Mucosa of rectum (tissue), 2 donors: ENCODE results near the gene IGFBPL1.
"Not testable (repeated sequence)": the region's sequence is repeated elsewhere in the genome, so short reads cannot be mapped to it uniquely, and the experiment has no call there.

Source experiments
- H3K27ac ChIP-seq, 2 donors: one replicate each; pipeline ENCODE4 v1.7.0; 2013; ENCODE audit warnings: inconsistent platforms in 2 of 2, low read depth in 2 of 2, low read length in 2 of 2
- H3K27me3 ChIP-seq, 2 donors: one replicate each; pipeline ENCODE4 v1.7.0; 2013; ENCODE audit warnings: low read length in 2 of 2; ENCODE audit not compliant: control insufficient read depth in 2 of 2, insufficient read depth in 2 of 2
- H3K36me3 ChIP-seq, 2 donors: one replicate each; pipeline ENCODE4 v1.7.0; 2013; ENCODE audit warnings: low read length in 2 of 2; ENCODE audit not compliant: control insufficient read depth in 2 of 2, insufficient read depth in 2 of 2
- H3K4me1 ChIP-seq, 2 donors: one replicate each; pipeline ENCODE4 v1.7.0; 2013; ENCODE audit warnings: low read length in 2 of 2, mild to moderate bottlenecking in 1 of 2; ENCODE audit not compliant: control insufficient read depth in 2 of 2, insufficient read depth in 2 of 2
- H3K4me3 ChIP-seq, 2 donors: one replicate each; pipeline ENCODE4 v1.7.0; 2013; ENCODE audit warnings: low read length in 2 of 2
- H3K9ac ChIP-seq, 2 donors: one replicate each; pipeline ENCODE4 v1.7.0; 2013; ENCODE audit warnings: low read length in 2 of 2, low read depth in 1 of 2, mild to moderate bottlenecking in 1 of 2
- H3K9me3 ChIP-seq, 2 donors: one replicate each; pipeline ENCODE4 v1.7.0; 2013; ENCODE audit warnings: low read length in 2 of 2; ENCODE audit not compliant: control insufficient read depth in 2 of 2
- donor health status: healthy.
- donor health status: Normal muscosa, but diverticular disease.

The IGFBPL1 gene

DNA sequence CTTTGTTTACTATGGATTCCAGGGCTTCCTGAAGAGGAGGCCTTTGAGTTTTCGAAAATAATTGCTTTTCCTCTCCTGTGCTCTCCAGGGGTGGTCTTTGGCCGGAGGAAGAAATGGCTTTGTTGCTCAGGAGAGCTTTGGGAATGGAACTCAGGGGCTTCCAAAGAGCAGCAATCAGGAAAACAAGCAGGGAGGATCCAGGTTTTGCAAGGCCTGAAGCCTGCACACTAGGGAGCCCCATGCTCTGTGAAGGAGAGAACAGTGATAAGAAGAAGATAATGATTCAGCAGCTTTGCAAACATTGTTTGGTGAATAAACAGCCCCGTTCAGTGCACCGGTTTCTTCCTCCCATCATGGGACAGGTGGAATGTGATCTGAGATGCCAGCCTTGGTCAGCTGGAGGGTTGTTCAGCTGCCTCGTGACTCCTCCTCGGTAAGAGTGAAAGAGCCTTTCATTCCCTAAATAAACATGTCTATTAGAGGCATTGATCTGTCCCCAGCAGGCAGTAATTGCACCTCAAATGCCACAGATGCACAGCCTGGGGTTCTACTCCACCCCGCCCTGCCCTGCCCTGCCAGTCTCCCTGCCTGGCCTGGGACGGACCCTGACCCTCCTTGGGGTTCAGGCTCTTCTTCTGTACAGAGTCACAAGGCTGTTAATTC is 43.3 kb downstream of the IGFBPL1 start:
- H3K27ac ChIP-seq: no peak overlapping the region

GRCh38 chr9:38380230-38380871 is 43.9 kb downstream of the IGFBPL1 start:
- no peak overlapping the region for H3K27ac ChIP-seq
- peaks cover 0 to 3% of the 10 kb centered on the region in 2 donors for H3K4me1 ChIP-seq
- H3K9ac ChIP-seq: no peak overlapping the region
- H3K27me3 ChIP-seq: no peaks in the 10 kb centered on the region
- no peak overlapping the region for H3K4me3 ChIP-seq
- peaks cover 0 to 3% of the 10 kb centered on the region in 2 donors for H3K9me3 ChIP-seq
- H3K36me3 ChIP-seq: no peaks in the 10 kb centered on the region

More for the DNA sequence above, 43.3 kb downstream of the IGFBPL1 start:
- peaks cover 0 to 8% of the 10 kb centered on the region in 2 donors for H3K4me1 ChIP-seq
- H3K9ac ChIP-seq: no peak overlapping the region
- no peaks in the 10 kb centered on the region for H3K27me3 ChIP-seq
- no peak overlapping the region for H3K4me3 ChIP-seq
- H3K9me3 ChIP-seq: peaks cover 0 to 3% of the 10 kb centered on the region in 2 donors
- no peaks in the 10 kb centered on the region for H3K36me3 ChIP-seq

DNA sequence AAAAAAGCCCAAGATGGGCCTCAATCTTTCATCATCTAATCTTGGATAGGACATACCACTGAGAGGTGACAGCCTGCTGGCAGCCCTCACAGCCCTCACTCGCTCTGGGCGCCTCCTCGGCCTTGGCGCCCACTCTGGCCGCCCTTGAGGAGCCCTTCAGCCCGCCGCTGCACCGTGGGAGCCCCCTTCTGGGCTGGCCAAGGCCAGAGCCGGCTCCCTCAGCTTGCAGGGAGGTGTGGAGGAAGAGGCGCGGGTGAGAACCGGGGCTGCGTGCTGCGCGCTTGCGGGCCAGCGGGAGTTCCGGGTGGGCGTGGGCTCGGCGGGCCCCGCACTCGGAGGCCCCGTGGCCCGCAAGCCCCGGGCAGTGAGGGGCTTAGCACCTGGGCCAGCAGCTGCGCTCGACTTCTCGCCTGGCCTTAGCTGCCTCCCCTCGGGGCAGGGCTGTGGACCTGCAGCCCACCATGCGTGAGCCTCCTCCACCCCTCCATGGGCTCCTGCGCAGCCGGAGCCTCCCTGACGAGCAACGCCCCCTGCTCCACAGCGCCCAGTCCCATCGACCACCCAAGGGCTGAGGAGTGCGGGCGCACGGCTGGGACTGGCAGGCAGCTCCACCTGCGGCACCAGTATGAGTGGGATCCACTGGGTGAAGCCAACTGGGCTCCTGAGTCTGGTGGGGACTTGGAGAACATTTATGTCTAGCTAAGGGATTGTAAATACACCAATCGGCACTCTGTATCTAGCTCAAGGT is 46.7 kb downstream of the IGFBPL1 start:
- H3K36me3 ChIP-seq, H3K4me3 ChIP-seq, H3K9ac ChIP-seq, H3K27me3 ChIP-seq, H3K27ac ChIP-seq, H3K4me1 ChIP-seq, H3K9me3 ChIP-seq: not testable (repeated sequence)

DNA sequence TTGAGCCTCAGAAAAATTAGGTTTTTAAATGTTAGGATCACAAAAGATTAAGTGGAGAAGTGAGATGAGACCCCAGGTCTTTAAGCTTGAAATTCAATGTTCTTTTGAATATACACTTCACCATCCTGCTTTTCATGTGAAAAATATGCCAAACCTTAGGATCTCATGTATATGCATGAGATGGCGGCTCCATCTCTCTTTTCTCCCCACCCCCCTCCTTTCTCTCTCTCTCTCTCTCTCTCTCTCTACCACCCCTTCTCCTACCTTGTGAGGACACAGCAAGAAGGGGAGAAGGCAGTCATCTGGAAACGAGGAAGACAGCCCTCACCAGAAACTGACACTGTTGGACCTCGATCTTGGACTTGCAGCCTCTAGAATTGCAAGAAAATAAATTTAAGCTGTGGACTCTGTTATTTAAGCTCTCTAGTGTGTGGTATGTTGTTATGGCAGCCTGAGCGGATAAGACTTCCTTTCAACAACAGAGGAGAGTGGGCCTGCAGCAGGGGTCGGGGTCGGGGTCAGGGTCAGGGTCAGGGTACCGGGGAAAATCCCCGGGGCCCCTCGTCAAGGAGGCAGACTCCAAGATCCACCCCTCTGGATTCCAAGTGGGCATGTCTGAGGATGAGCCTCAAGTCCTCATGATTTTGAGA is 48.1 kb downstream of the IGFBPL1 start:
- no peaks in the 10 kb centered on the region for H3K36me3 ChIP-seq
- peak overlapping the region; percentile 7 to 11 for H3K27ac ChIP-seq
- no peak overlapping the region for H3K9ac ChIP-seq
- no peak overlapping the region for H3K4me3 ChIP-seq
- H3K27me3 ChIP-seq: peaks cover 0 to 2% of the 10 kb centered on the region in 2 donors
- no peaks in the 10 kb centered on the region for H3K9me3 ChIP-seq
- H3K4me1 ChIP-seq: peaks cover 0 to 3% of the 10 kb centered on the region in 2 donors

GRCh38 chr9:38375572-38375963 is 48.7 kb downstream of the IGFBPL1 start:
- H3K27ac ChIP-seq: no peak overlapping the region

GRCh38 chr9:38374847-38375571 is 49.2 kb downstream of the IGFBPL1 start:
- Histone ChIP-seq H3K27ac (no peak overlapping the region), H3K4me3 (no peak overlapping the region), H3K27me3 (peaks cover 0 to 2% of the 10 kb centered on the region in 2 donors), H3K9me3 (no peaks in the 10 kb centered on the region), H3K9ac (no peak overlapping the region), H3K36me3 (no peaks in the 10 kb centered on the region), H3K4me1 (no peaks in the 10 kb centered on the region)

More at GRCh38 chr9:38375572-38375963, 48.7 kb downstream of the IGFBPL1 start:
- H3K27me3 ChIP-seq: peaks cover 0 to 2% of the 10 kb centered on the region in 2 donors
- H3K9me3 ChIP-seq: no peaks in the 10 kb centered on the region
- no peak overlapping the region for H3K4me3 ChIP-seq
- H3K4me1 ChIP-seq: no peaks in the 10 kb centered on the region
- H3K9ac ChIP-seq: no peak overlapping the region
- H3K36me3 ChIP-seq: no peaks in the 10 kb centered on the region

DNA sequence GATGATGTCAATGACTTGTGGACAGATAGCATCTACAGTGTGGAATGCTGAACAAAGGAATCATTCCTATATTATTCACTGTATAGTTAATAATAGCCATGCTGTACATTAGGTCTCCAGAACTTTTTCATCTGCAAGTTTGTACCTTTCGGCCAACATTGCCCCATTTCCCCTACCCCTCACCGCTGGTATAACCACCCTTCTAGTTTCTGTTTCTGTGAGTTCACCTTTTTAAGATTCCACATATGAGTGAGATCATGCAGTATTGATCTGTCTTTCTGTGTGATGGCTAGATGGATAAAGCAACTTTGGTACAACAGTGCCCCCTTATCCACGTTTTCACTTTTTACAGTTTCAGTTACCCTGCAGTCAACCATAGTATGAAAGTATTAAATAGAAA is 50.6 kb downstream of the IGFBPL1 start:
- no peak overlapping the region for H3K27ac ChIP-seq
- H3K4me3 ChIP-seq: no peak overlapping the region
- no peaks in the 10 kb centered on the region for H3K36me3 ChIP-seq
- no peak overlapping the region for H3K9ac ChIP-seq
- peaks cover 0 to 2% of the 10 kb centered on the region in 2 donors for H3K27me3 ChIP-seq
- H3K4me1 ChIP-seq: no peaks in the 10 kb centered on the region
- no peaks in the 10 kb centered on the region for H3K9me3 ChIP-seq

DNA sequence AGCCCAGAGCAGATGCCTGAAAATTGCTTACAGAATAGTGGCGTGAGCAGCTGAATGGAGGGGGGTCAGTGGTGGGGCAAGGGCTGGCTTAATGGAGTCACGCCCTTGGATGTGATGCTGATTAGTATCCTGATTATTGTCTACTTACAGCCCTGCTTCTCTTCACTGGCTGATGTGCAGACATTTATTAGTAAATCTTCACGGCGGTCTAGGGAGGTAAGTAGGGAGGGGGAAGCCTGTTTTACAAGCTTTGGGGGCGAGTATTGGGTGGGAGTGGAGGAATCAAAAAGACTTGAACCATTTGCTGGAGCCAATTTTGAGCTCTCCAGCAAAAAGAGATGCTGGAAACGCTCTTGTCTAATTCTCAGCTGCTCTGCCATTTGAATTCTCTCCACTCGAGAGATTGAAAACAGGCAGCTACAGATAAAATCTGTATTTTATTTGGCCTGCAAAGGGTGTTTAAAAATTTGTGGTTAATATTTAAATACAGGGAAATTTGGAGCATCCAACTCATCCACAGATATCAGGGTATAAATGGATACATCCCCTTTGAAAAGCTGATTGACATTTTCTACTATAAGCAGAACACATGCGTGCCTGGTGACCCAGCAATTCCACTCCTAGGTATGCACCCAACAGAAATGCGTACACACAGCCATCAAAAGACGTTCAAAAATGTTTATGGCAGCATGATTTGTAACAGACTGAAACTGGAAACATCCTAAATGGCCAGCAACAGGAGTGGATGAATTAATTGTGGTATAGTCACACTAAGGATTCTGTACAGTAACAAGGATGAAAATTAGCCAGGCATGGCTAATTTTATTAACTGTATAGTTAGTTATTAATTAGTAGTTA is 51.3 kb downstream of the IGFBPL1 start:
- Histone ChIP-seq H3K9me3 (no peaks in the 10 kb centered on the region), H3K4me1 (no peaks in the 10 kb centered on the region), H3K4me3 (no peak overlapping the region), H3K36me3 (no peaks in the 10 kb centered on the region), H3K27me3 (peaks cover 0 to 2% of the 10 kb centered on the region in 2 donors), H3K27ac (no peak overlapping the region), H3K9ac (no peak overlapping the region)

GRCh38 chr9:38371495-38371894 is 52.8 kb downstream of the IGFBPL1 start:
- peaks cover 0 to 2% of the 10 kb centered on the region in 2 donors for H3K27me3 ChIP-seq
- no peaks in the 10 kb centered on the region for H3K36me3 ChIP-seq
- no peaks in the 10 kb centered on the region for H3K9me3 ChIP-seq
- H3K27ac ChIP-seq: no peak overlapping the region
- H3K9ac ChIP-seq: no peak overlapping the region
- H3K4me3 ChIP-seq: no peak overlapping the region
- H3K4me1 ChIP-seq: no peaks in the 10 kb centered on the region
